AG09309 (cell line): ENCODE data around the gene PITPNB.

Source experiments
- DNase-seq: peaks from one replicate; pipeline ENCODE4 v3.0.0-alpha.2; 2010; ENCODE audit warnings: low read depth
- H3K4me3 ChIP-seq: 2 replicates; pipeline ENCODE4 v1.5.1; 2011; ENCODE audit warnings: mild to moderate bottlenecking, low read depth, low read length, moderate library complexity; ENCODE audit not compliant: control insufficient read depth
- CTCF ChIP-seq: IDR thresholded peaks from 2 replicates; pipeline ENCODE4 v1.5.1; 2011; ENCODE audit warnings: mild to moderate bottlenecking, low read depth, low read length, inconsistent platforms; ENCODE audit not compliant: insufficient read depth, control insufficient read depth; ENCODE audit errors: missing control alignments

The PITPNB gene

GRCh38 chr22:27842669-27843431, 76.2 kb downstream of the PITPNB start:
- DNase-seq: peak; percentile 44
- H3K4me3 ChIP-seq: no peak overlapping the region
- TF ChIP-seq CTCF: no peak

- H3K4me3 ChIP-seq: no peak overlapping the region
- no peak for TF ChIP-seq CTCF
- DNase-seq: no peak
Observed at GRCh38 chr22:27842201-27842600, 76.9 kb downstream of the PITPNB start.

GRCh38 chr22:27840436-27840835, 78.6 kb downstream of the PITPNB start:
- no peak for TF ChIP-seq CTCF
- no peak overlapping the region for H3K4me3 ChIP-seq
- no peak for DNase-seq

GRCh38 chr22:27839057-27839660, 79.9 kb downstream of the PITPNB start:
- no peak for TF ChIP-seq CTCF
- no peak overlapping the region for H3K4me3 ChIP-seq
- DNase-seq: no peak

GRCh38 chr22:27836181-27836580, 82.9 kb downstream of the PITPNB start:
- no peak for DNase-seq
- no peak for TF ChIP-seq CTCF

GRCh38 chr22:27835446-27835845, 83.6 kb downstream of the PITPNB start:
- TF ChIP-seq CTCF: no peak
- DNase-seq: no peak
- H3K4me3 ChIP-seq: no peak overlapping the region

More at GRCh38 chr22:27836181-27836580, 82.9 kb downstream of the PITPNB start:
- no peak overlapping the region for H3K4me3 ChIP-seq
